GM18858 (cell line): Measurements from ENCODE around the gene CALM1.
A peak's percentile ranks its signal among the peaks of the same experiment; 100 is the strongest.
"Not testable (repeated sequence)": the region's sequence is repeated elsewhere in the genome, so short reads cannot be mapped to it uniquely, and the experiment has no call there.

Source experiments
- ATAC-seq: cut with Tn5 transposase; IDR thresholded peaks from one replicate; pipeline ENCODE4 v1.9.1; 2021; ENCODE audit not compliant: unreplicated experiment

The CALM1 gene

GRCh38 chr14:90383126-90383730 lies 13.6 kb upstream of the CALM1 start:
- peak; percentile 87 for ATAC-seq

- no peak for ATAC-seq
Measured at GRCh38 chr14:90383731-90384542, 12.9 kb upstream of the CALM1 start.

GRCh38 chr14:90384543-90384911 lies 12.3 kb upstream of the CALM1 start:
- ATAC-seq = no peak

- no peak for ATAC-seq
Measured at GRCh38 chr14:90386321-90386720, 10.5 kb upstream of the CALM1 start.

- ATAC-seq = no peak
Measured at GRCh38 chr14:90387206-90387760, 9.5 kb upstream of the CALM1 start.

- ATAC-seq = no peak
Measured at GRCh38 chr14:90388437-90388836, 8.4 kb upstream of the CALM1 start.

GRCh38 chr14:90388982-90389381 lies 7.8 kb upstream of the CALM1 start:
- no peak for ATAC-seq

- ATAC-seq = no peak
Measured at GRCh38 chr14:90393966-90394365, 2.9 kb upstream of the CALM1 start.

GRCh38 chr14:90394782-90395181 lies 2.0 kb upstream of the CALM1 start:
- ATAC-seq = not testable (repeated sequence)

GRCh38 chr14:90397425-90398314 lies 841 bp downstream of the CALM1 start:
- no peak for ATAC-seq

GRCh38 chr14:90398315-90398839 lies 1.5 kb downstream of the CALM1 start:
- no peak for ATAC-seq

GRCh38 chr14:90398841-90399540 lies 2.2 kb downstream of the CALM1 start:
- no peak for ATAC-seq

- peak; percentile 56 for ATAC-seq
Measured at GRCh38 chr14:90399541-90400444, 3.0 kb downstream of the CALM1 start.

GRCh38 chr14:90400904-90401561 lies 4.2 kb downstream of the CALM1 start:
- no peak for ATAC-seq

GRCh38 chr14:90402016-90402415 lies 5.2 kb downstream of the CALM1 start:
- ATAC-seq = no peak

- ATAC-seq = no peak
Measured at GRCh38 chr14:90403065-90403464, 6.2 kb downstream of the CALM1 start.

GRCh38 chr14:90405101-90405500 lies 8.3 kb downstream of the CALM1 start:
- ATAC-seq = no peak

GRCh38 chr14:90405755-90406154 lies 8.9 kb downstream of the CALM1 start:
- no peak for ATAC-seq

- ATAC-seq = no peak
Measured at GRCh38 chr14:90406384-90406798, 9.6 kb downstream of the CALM1 start.
